Fibroblast of lung (primary cell): ENCODE results near the gene ATP13A5. TPM values are rescaled to one million over a fixed set of nuclear protein-coding genes. Genes with fewer than 3 reads are reported as not detected.

Experiments used
- DNase-seq, 2 donors: peaks; one replicate each; pipeline versions ENCODE4 v3.0.0 to v3.0.0-alpha.2; 2010; ENCODE audit warnings: low read depth in 2 of 2
- H2AFZ ChIP-seq: 2 replicates; pipeline ENCODE4 v1.5.1; 2012; ENCODE audit warnings: low read length, control low read depth, inconsistent platforms
- H3K27ac ChIP-seq: 2 replicates; pipeline ENCODE4 v1.5.1; 2011; ENCODE audit warnings: low read length, control low read depth; ENCODE audit not compliant: insufficient read depth
- H3K27me3 ChIP-seq: 2 replicates; pipeline ENCODE4 v1.5.1; 2011; ENCODE audit warnings: mild to moderate bottlenecking, low read length; ENCODE audit not compliant: control insufficient read depth, insufficient read depth
- H3K36me3 ChIP-seq: 2 replicates; pipeline ENCODE4 v1.5.1; 2011; ENCODE audit warnings: low read length; ENCODE audit not compliant: control insufficient read depth, insufficient read depth
- H3K4me1 ChIP-seq: 2 replicates; pipeline ENCODE4 v1.5.1; 2011; ENCODE audit warnings: low read length; ENCODE audit not compliant: control insufficient read depth, insufficient read depth; ENCODE audit errors: extremely low read depth
- H3K4me2 ChIP-seq: 2 replicates; pipeline ENCODE4 v1.5.1; 2011; ENCODE audit warnings: low read length, control low read depth; ENCODE audit not compliant: insufficient read depth; ENCODE audit errors: extremely low read depth
- H3K4me3 ChIP-seq, 4 experiments: fragments of 200-600 bp in 1 of 4; sonication (generic) in 1 of 4; replicated peaks in 1 of 4; 2 replicates each; pipeline ENCODE4 v1.5.1; 2011 to 2016; ENCODE audit warnings: low read length in 4 of 4, low read depth in 3 of 4, mild to moderate bottlenecking in 3 of 4, control low read depth in 2 of 4, inconsistent platforms in 1 of 4, mixed read lengths in 1 of 4; ENCODE audit not compliant: insufficient read depth in 1 of 4; ENCODE audit errors: control extremely low read depth in 1 of 4
- H3K79me2 ChIP-seq: 2 replicates; pipeline ENCODE4 v1.5.1; 2012; ENCODE audit warnings: mild to moderate bottlenecking, low read length, inconsistent platforms; ENCODE audit not compliant: control insufficient read depth, insufficient read depth
- H3K9ac ChIP-seq: 2 replicates; pipeline ENCODE4 v1.5.1; 2011; ENCODE audit warnings: mild to moderate bottlenecking, low read length, control low read depth; ENCODE audit not compliant: insufficient read depth
- H3K9me3 ChIP-seq: 2 replicates; pipeline ENCODE4 v1.5.1; 2012; ENCODE audit warnings: low read depth, low read length; ENCODE audit not compliant: control insufficient read depth, insufficient read depth
- H4K20me1 ChIP-seq: 2 replicates; pipeline ENCODE4 v1.5.1; 2011; ENCODE audit warnings: low read length; ENCODE audit not compliant: control insufficient read depth, insufficient read depth; ENCODE audit errors: extremely low read depth
- CTCF ChIP-seq, 2 donors: IDR thresholded peaks in 1 of 2; conservative IDR thresholded peaks in 1 of 2; 1 replicate in 1 of 2; 2 replicates in 1 of 2; pipeline ENCODE4 v1.5.1; 2011 to 2012; ENCODE audit warnings: low read length in 2 of 2, control low read depth in 1 of 2, inconsistent platforms in 1 of 2, low read depth in 1 of 2, mild to moderate bottlenecking in 1 of 2
- EZH2 ChIP-seq: IDR thresholded peaks from 2 replicates; pipeline ENCODE4 v1.5.1; 2012; ENCODE audit warnings: low read length, control low read depth, mild to moderate bottlenecking; ENCODE audit errors: missing control alignments
- polyA plus RNA-seq, 2 donors: library from polyadenylated mRNA; depleted of rRNA in 1 of 2; stranded (reverse) in 1 of 2; unstranded in 1 of 2; fragments of >200 nt; gene quantifications; 2 replicates each; pipeline ENCODE4 v1.2.1, GENCODE V29; 2011 to 2012; ENCODE audit warnings: missing spikeins in 1 of 2
- total RNA-seq: library from RNA; depleted of rRNA; stranded (reverse); fragments of >200 nt; gene quantifications from 2 replicates; pipeline ENCODE4 v1.2.1, GENCODE V29; 2014

Gene ATP13A5
- total and polyA plus RNA-seq, 2 donors (not counting 1 experiment from before 2014, with no cell fraction given), result not detected

- DNase-seq, result no peak
- TF ChIP-seq EZH2 (no peak), CTCF (conservative IDR thresholded peaks at IDR 0.05 in 1 of 2, IDR thresholded peaks at IDR 0.05 in 1 of 2; ENCODE audit: low read depth in 1 of 2, low read length in 2 of 2) (no peak)
- Histone ChIP-seq H3K4me2 (no peak overlapping the region), H3K9ac (no peak overlapping the region), H3K27me3 (no peaks in the 10 kb centered on the region), H2AFZ (no peak overlapping the region), H3K36me3 (no peaks in the 10 kb centered on the region), H3K4me1 (no peaks in the 10 kb centered on the region), H3K27ac (no peak overlapping the region), H3K4me3 (no peak overlapping the region), H3K9me3 (no peaks in the 10 kb centered on the region), H4K20me1 (no peaks in the 10 kb centered on the region), H3K79me2 (no peaks in the 10 kb centered on the region)
Observed at GRCh38 chr3:193230610-193231009, 147.9 kb downstream of the ATP13A5 start.

DNA sequence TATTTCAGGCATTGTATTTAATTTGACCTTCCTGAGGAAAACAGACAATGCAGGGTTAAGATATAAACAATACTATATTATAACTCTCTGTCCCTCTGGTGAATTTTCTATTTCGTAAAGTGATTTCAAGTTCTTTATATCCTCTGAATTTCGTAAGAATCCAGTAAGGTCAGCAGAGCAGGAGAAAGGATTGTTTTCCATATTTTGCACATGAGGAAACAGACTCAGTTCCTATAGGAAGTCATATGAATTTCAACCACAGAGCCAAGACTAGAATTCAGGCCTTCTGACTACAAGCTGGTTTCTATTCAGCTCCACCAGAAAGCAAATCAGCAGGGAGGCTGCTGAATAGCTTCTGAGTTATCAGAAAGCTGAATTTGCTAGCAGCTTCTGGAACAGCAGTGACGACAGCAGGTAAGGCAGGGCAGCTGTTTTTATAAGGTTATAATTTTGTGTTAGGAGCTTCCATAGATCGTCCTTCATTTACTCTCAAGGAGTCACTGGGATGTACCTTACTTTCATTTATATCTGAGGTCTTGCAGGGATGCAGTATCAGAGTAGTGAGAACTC lies 148.6 kb downstream of the ATP13A5 start:
- Histone ChIP-seq H3K4me1 (no peaks in the 10 kb centered on the region), H4K20me1 (no peaks in the 10 kb centered on the region), H3K9ac (no peak overlapping the region), H3K9me3 (no peaks in the 10 kb centered on the region), H3K36me3 (no peaks in the 10 kb centered on the region), H3K27ac (no peak overlapping the region), H3K27me3 (no peaks in the 10 kb centered on the region), H3K79me2 (no peaks in the 10 kb centered on the region), H2AFZ (no peak overlapping the region), H3K4me2 (no peak overlapping the region), H3K4me3 (no peak overlapping the region)
- no peak for DNase-seq
- TF ChIP-seq CTCF (conservative IDR thresholded peaks at IDR 0.05 in 1 of 2, IDR thresholded peaks at IDR 0.05 in 1 of 2; ENCODE audit: low read depth in 1 of 2, low read length in 2 of 2) (no peak), EZH2 (no peak)

GRCh38 chr3:193228206-193228605 lies 150.3 kb downstream of the ATP13A5 start:
- Histone ChIP-seq H3K9me3 (no peaks in the 10 kb centered on the region), H3K27me3 (no peaks in the 10 kb centered on the region), H3K4me2 (no peak overlapping the region), H3K4me3 (no peak overlapping the region), H3K4me1 (no peaks in the 10 kb centered on the region), H3K79me2 (no peaks in the 10 kb centered on the region), H4K20me1 (no peaks in the 10 kb centered on the region), H3K9ac (no peak overlapping the region), H2AFZ (no peak overlapping the region), H3K27ac (no peak overlapping the region), H3K36me3 (no peaks in the 10 kb centered on the region)
- no peak for TF ChIP-seq EZH2
- TF ChIP-seq CTCF (conservative IDR thresholded peaks at IDR 0.05 in 1 of 2, IDR thresholded peaks at IDR 0.05 in 1 of 2; ENCODE audit: low read depth in 1 of 2, low read length in 2 of 2), result no peak
- no peak for DNase-seq
